Glutamatergic neuron (in vitro differentiated cells): Measurements from ENCODE around the gene ANKRD33B. TPM values are rescaled to one million over a fixed set of nuclear protein-coding genes. Genes with fewer than 3 reads are reported as not detected.

ENCODE experiments used
- DNase-seq: peaks from one replicate; pipeline ENCODE4 v3.0.0; 2022
- H3K27ac Mint-ChIP-seq: one replicate; pipeline ENCODE4 v1.8.0; 2020; ENCODE audit warnings: mild to moderate bottlenecking, mixed read lengths, inconsistent platforms; ENCODE audit not compliant: unreplicated experiment
- H3K27me3 Mint-ChIP-seq: one replicate; pipeline ENCODE4 v1.8.0; 2020; ENCODE audit warnings: mild to moderate bottlenecking, moderate library complexity, mixed read lengths, inconsistent platforms; ENCODE audit not compliant: unreplicated experiment
- H3K36me3 Mint-ChIP-seq: one replicate; pipeline ENCODE4 v1.8.0; 2020; ENCODE audit warnings: mild to moderate bottlenecking, mixed read lengths, inconsistent platforms; ENCODE audit not compliant: unreplicated experiment
- H3K4me1 Mint-ChIP-seq: one replicate; pipeline ENCODE4 v1.8.0; 2020; ENCODE audit warnings: mild to moderate bottlenecking, low read depth, mixed read lengths, inconsistent platforms; ENCODE audit not compliant: unreplicated experiment
- H3K4me3 Mint-ChIP-seq: one replicate; pipeline ENCODE4 v1.8.0; 2020; ENCODE audit warnings: mild to moderate bottlenecking, mixed read lengths, inconsistent platforms; ENCODE audit not compliant: unreplicated experiment
- H3K9me3 Mint-ChIP-seq: one replicate; pipeline ENCODE4 v1.8.0; 2020; ENCODE audit warnings: mild to moderate bottlenecking, moderate library complexity, mixed read lengths, inconsistent platforms; ENCODE audit not compliant: unreplicated experiment
- CTCF ChIP-seq: fragments of 200-600 bp; sonication (generic); IDR thresholded peaks from one replicate; pipeline ENCODE4 v1.5.0; 2021; ENCODE audit not compliant: partially characterized antibody, unreplicated experiment
- total RNA-seq: library from RNA; stranded (reverse); fragmentation: NEBNext Ultra II Directional; extraction: Animal tissue kit (Norgen Biotek cat#: 25700); gene quantifications from one replicate; pipeline ENCODE4 v1.2.1, GENCODE V29; 2021; ENCODE audit not compliant: unreplicated experiment

Gene ANKRD33B
- total RNA-seq, 1 donor from 2014 or later: 14.5 TPM

GRCh38 chr5:10676224-10676623 lies 112.4 kb downstream of the ANKRD33B start:
- H3K9me3 Mint-ChIP-seq: peaks cover 8% of the 10 kb centered on the region
- TF ChIP-seq CTCF: no peak
- peaks cover 8% of the 10 kb centered on the region for H3K4me1 Mint-ChIP-seq
- peaks cover 5% of the 10 kb centered on the region for H3K27me3 Mint-ChIP-seq
- peaks cover 21% of the 10 kb centered on the region for H3K36me3 Mint-ChIP-seq
- no peak overlapping the region for H3K27ac Mint-ChIP-seq
- no peak overlapping the region for H3K4me3 Mint-ChIP-seq
- DNase-seq: no peak

GRCh38 chr5:10676946-10677345 lies 113.1 kb downstream of the ANKRD33B start:
- DNase-seq: no peak
- Mint-ChIP-seq H3K9me3 (peaks cover 8% of the 10 kb centered on the region), H3K4me3 (no peak overlapping the region), H3K27ac (no peak overlapping the region), H3K36me3 (peaks cover 21% of the 10 kb centered on the region), H3K4me1 (peaks cover 8% of the 10 kb centered on the region), H3K27me3 (peaks cover 5% of the 10 kb centered on the region)
- TF ChIP-seq CTCF: no peak

- peaks cover 8% of the 10 kb centered on the region for H3K4me1 Mint-ChIP-seq
- H3K9me3 Mint-ChIP-seq: peaks cover 8% of the 10 kb centered on the region
Observed at GRCh38 chr5:10677533-10677932, 113.7 kb downstream of the ANKRD33B start.

GRCh38 chr5:10678244-10678643 lies 114.4 kb downstream of the ANKRD33B start:
- peaks cover 21% of the 10 kb centered on the region for H3K36me3 Mint-ChIP-seq
- H3K27me3 Mint-ChIP-seq: peaks cover 8% of the 10 kb centered on the region
- H3K27ac Mint-ChIP-seq: no peak overlapping the region
- TF ChIP-seq CTCF: no peak
- no peak overlapping the region for H3K4me3 Mint-ChIP-seq
- peaks cover 8% of the 10 kb centered on the region for H3K4me1 Mint-ChIP-seq
- H3K9me3 Mint-ChIP-seq: peaks cover 8% of the 10 kb centered on the region
- DNase-seq: no peak

More at GRCh38 chr5:10677533-10677932, 113.7 kb downstream of the ANKRD33B start:
- peaks cover 21% of the 10 kb centered on the region for H3K36me3 Mint-ChIP-seq
- H3K4me3 Mint-ChIP-seq: no peak overlapping the region
- H3K27me3 Mint-ChIP-seq: peaks cover 5% of the 10 kb centered on the region
- no peak overlapping the region for H3K27ac Mint-ChIP-seq
- DNase-seq: no peak
- no peak for TF ChIP-seq CTCF

GRCh38 chr5:10679336-10679988 lies 115.6 kb downstream of the ANKRD33B start:
- Mint-ChIP-seq H3K4me3 (no peak overlapping the region), H3K27ac (no peak overlapping the region), H3K9me3 (peaks cover 8% of the 10 kb centered on the region), H3K27me3 (peaks cover 10% of the 10 kb centered on the region), H3K4me1 (peaks cover 8% of the 10 kb centered on the region), H3K36me3 (peaks cover 21% of the 10 kb centered on the region)
- no peak for TF ChIP-seq CTCF
- no peak for DNase-seq
